Kidney (tissue), 14 donors: ENCODE results near the gene NRP1. TPM values are rescaled to one million over a fixed set of nuclear protein-coding genes. Genes with fewer than 3 reads are reported as not detected.

Experiments used
- DNase-seq, 5 donors: peaks; one replicate each; pipeline ENCODE4 v3.0.0-alpha.2; 2013 to 2020
- FAIRE-seq: peaks from 2 replicates; lab custom pipeline; 2012; peaks lifted over from hg19 to GRCh38; lab: Jason Lieb, UNC
- H3K27ac ChIP-seq, 2 donors: one replicate each; pipeline ENCODE4 v1.7.0; 2013; ENCODE audit warnings: low read depth in 2 of 2, low read length in 2 of 2, inconsistent platforms in 1 of 2
- H3K27me3 ChIP-seq: one replicate; pipeline ENCODE4 v1.7.1; 2013; ENCODE audit warnings: low read length, inconsistent platforms; ENCODE audit not compliant: control insufficient read depth, insufficient read depth
- H3K36me3 ChIP-seq, 3 donors: one replicate each; pipeline versions ENCODE4 v1.7.0 to v1.7.1; 2013; ENCODE audit warnings: low read length in 3 of 3, control low read depth in 1 of 3, inconsistent platforms in 1 of 3; ENCODE audit not compliant: insufficient read depth in 3 of 3, control insufficient read depth in 2 of 3
- H3K4me1 ChIP-seq, 3 donors: one replicate each; pipeline versions ENCODE4 v1.7.0 to v1.7.1; 2013; ENCODE audit warnings: low read length in 3 of 3, inconsistent platforms in 1 of 3, low read depth in 1 of 3; ENCODE audit not compliant: control insufficient read depth in 2 of 3, insufficient read depth in 2 of 3
- H3K4me3 ChIP-seq, 3 donors: one replicate each; pipeline versions ENCODE4 v1.7.0 to v1.8.1; 2013; ENCODE audit warnings: low read length in 3 of 3, control low read depth in 1 of 3, inconsistent platforms in 1 of 3
- H3K9ac ChIP-seq, 3 donors: one replicate each; pipeline versions ENCODE4 v1.7.0 to v1.7.1; 2013; ENCODE audit warnings: low read length in 3 of 3, control low read depth in 1 of 3, inconsistent platforms in 1 of 3
- H3K9me3 ChIP-seq, 3 donors: one replicate each; pipeline versions ENCODE4 v1.7.0 to v1.7.1; 2013; ENCODE audit warnings: low read length in 3 of 3, control low read depth in 1 of 3, inconsistent platforms in 1 of 3; ENCODE audit not compliant: control insufficient read depth in 2 of 3, insufficient read depth in 1 of 3
- CTCF ChIP-seq: IDR thresholded peaks from 3 replicates; pipeline ENCODE4 v1.5.1; 2012; ENCODE audit warnings: mild to moderate bottlenecking, moderate library complexity, borderline replicate concordance; ENCODE audit not compliant: insufficient read depth; ENCODE audit errors: extremely low read depth
- intact Hi-C: fragments of 100-400 bp; cut with DNase I; formaldehyde crosslinking; loops from one replicate; pipeline ENCODE4 v1.11.1; 2022
- polyA plus RNA-seq: library from polyadenylated mRNA; stranded (reverse); fragments of 350-450 nt; fragmentation: Illumina TruSeq; extraction: RNeasy Lipid Tissue Mini Kit (QIAGEN cat#74804); gene quantifications from one replicate; pipeline ENCODE4 v1.2.3, GENCODE V29; 2014; ENCODE audit warnings: low read depth, low replicate concordance; ENCODE audit not compliant: insufficient read depth
- total RNA-seq: library from RNA; stranded (reverse); fragmentation: NEBNext Ultra II Directional; extraction: Animal tissue kit (Norgen Biotek cat#: 25700); gene quantifications from one replicate; pipeline ENCODE4 v1.2.1, GENCODE V29; 2021
- donor health status: control.
- donor health status: control.
- donor health status: control.
- donor health status: control.
- donor health status: control.
- donor health status: DM: yes; HTN: yes; CAD: no.
- donor health status: Normal renal cell carcinoma (clear cell type).

The NRP1 gene
- total and polyA plus RNA-seq, 2 donors from 2014 or later: 40.5 to 243 TPM

- Histone ChIP-seq H3K4me1 (peaks cover 0 to 7% (median 0%) of the 10 kb centered on the region in 3 donors), H3K27ac (no peak overlapping the region), H3K9ac (no peak overlapping the region), H3K4me3 (no peak overlapping the region), H3K36me3 (no peaks in the 10 kb centered on the region), H3K9me3 (no peaks in the 10 kb centered on the region), H3K27me3 (no peaks in the 10 kb centered on the region)
- FAIRE-seq: no peak
- no peak for DNase-seq
- no peak for TF ChIP-seq CTCF
- intact Hi-C loops: no loop called here
These were observed 197.7 kb downstream of the NRP1 start for GRCh38 chr10:33136781-33137180.

- no peak for FAIRE-seq
- Histone ChIP-seq H3K4me1 (peaks cover 0 to 7% (median 0%) of the 10 kb centered on the region in 3 donors), H3K27me3 (no peaks in the 10 kb centered on the region), H3K9me3 (no peaks in the 10 kb centered on the region), H3K36me3 (no peaks in the 10 kb centered on the region), H3K4me3 (no peak overlapping the region), H3K27ac (no peak overlapping the region), H3K9ac (no peak overlapping the region)
- DNase-seq: no peak
- intact Hi-C loops: no loop called here
- no peak for TF ChIP-seq CTCF
These were observed 198.2 kb downstream of the NRP1 start for GRCh38 chr10:33136271-33136670.

- H3K36me3 ChIP-seq: no peaks in the 10 kb centered on the region
- peaks cover 0 to 7% (median 0%) of the 10 kb centered on the region in 3 donors for H3K4me1 ChIP-seq
- no peaks in the 10 kb centered on the region for H3K27me3 ChIP-seq
- intact Hi-C loops: no loop called here
- no peak for TF ChIP-seq CTCF
- H3K9ac ChIP-seq: no peak overlapping the region
- peak overlapping the region; percentile 65 to 66 for H3K27ac ChIP-seq
- FAIRE-seq: no peak
- no peaks in the 10 kb centered on the region for H3K9me3 ChIP-seq
- DNase-seq: peak in 1 of 5 donors; percentile 89
- no peak overlapping the region for H3K4me3 ChIP-seq
These were observed 200.3 kb downstream of the NRP1 start for GRCh38 chr10:33134011-33134751.
